Panc1 (cell line): ENCODE results near the gene ACER3. TPM values are rescaled to one million over a fixed set of nuclear protein-coding genes. Genes with fewer than 3 reads are reported as not detected.

Experiments used
- ATAC-seq: fragments of 200-7000 bp; cut with Tn5 transposase; 2 replicates; pipeline ENCODE4 v1.9.1; 2020; ENCODE audit warnings: mild to moderate bottlenecking, moderate library complexity
- BruUV-seq: library from RNA; stranded (reverse); fragments of 400-500 nt; replicated peaks from 2 replicates; lab custom pipeline; 2021; lab: Mats Ljungman, UMichigan
- CTCF ChIA-PET: fragments of 300-600 bp; sonication (Branson Sonifier 250); formaldehyde crosslinking; loops from one replicate; lab custom pipeline; 2022; ENCODE audit warnings: antibody characterized with exemption; lab: Charles Lee
- POLR2A ChIA-PET: fragments of 300-600 bp; sonication (Branson Sonifier 250); formaldehyde crosslinking; loops from one replicate; lab custom pipeline; 2022; ENCODE audit warnings: antibody characterized with exemption; lab: Charles Lee
- DNase-seq: peaks from one replicate; pipeline ENCODE4 v3.0.0-alpha.2; 2010; ENCODE audit warnings: low read depth, low spot score
- H3K27ac ChIP-seq: 2 replicates; pipeline ENCODE4 v1.5.1; 2011; ENCODE audit warnings: mild to moderate bottlenecking, low read length, inconsistent platforms
- H3K27me3 ChIP-seq: fragments of 200-500 bp; sonication (Bioruptor generic); 2 replicates; pipeline ENCODE4 v1.6.0; 2014; ENCODE audit warnings: low read length, inconsistent platforms; ENCODE audit not compliant: control insufficient read depth, insufficient read depth
- H3K36me3 ChIP-seq: fragments of 200-500 bp; sonication (Bioruptor generic); 2 replicates; pipeline ENCODE4 v1.5.1; 2014; ENCODE audit warnings: inconsistent platforms, mild to moderate bottlenecking, low read length, moderate library complexity; ENCODE audit not compliant: control insufficient read depth, insufficient read depth
- H3K4me1 ChIP-seq: 2 replicates; pipeline ENCODE4 v1.5.1; 2011; ENCODE audit warnings: inconsistent platforms, mild to moderate bottlenecking, low read length, moderate library complexity; ENCODE audit not compliant: control insufficient read depth, insufficient read depth
- H3K4me3 ChIP-seq, 2 experiments: 2 replicates each; pipeline ENCODE4 v1.5.1; 2011 to 2012; ENCODE audit warnings: low read depth in 2 of 2, low read length in 2 of 2, mild to moderate bottlenecking in 2 of 2, inconsistent platforms in 1 of 2, moderate library complexity in 1 of 2
- H3K9me3 ChIP-seq: fragments of 200-500 bp; sonication (Bioruptor generic); 2 replicates; pipeline ENCODE4 v1.5.1; 2014; ENCODE audit warnings: low read depth, mild to moderate bottlenecking, inconsistent platforms, low read length, moderate library complexity; ENCODE audit not compliant: control insufficient read depth, insufficient read depth
- POLR2AphosphoS5 ChIP-seq: IDR thresholded peaks from 2 replicates; pipeline ENCODE4 v1.6.1; 2012; ENCODE audit warnings: mild to moderate bottlenecking, low read depth, low read length, moderate library complexity
- in situ Hi-C: cut with HindIII; loops from 2 replicates; pipeline ENCODE4 v1.10.0; 2016; ENCODE audit warnings: low sequenced_read_pairs, low pct_unique_long_range_greater_than_20kb
- intact Hi-C: fragments of 100-400 bp; cut with micrococcal nuclease; formaldehyde crosslinking; loops from one replicate; pipeline ENCODE4 v1.10.0; 2022; ENCODE audit not compliant: unreplicated experiment
- total RNA-seq: library from RNA; stranded (reverse); gene quantifications from one replicate; pipeline ENCODE4 v1.2.1, GENCODE V29; 2021; ENCODE audit not compliant: unreplicated experiment
- TF ChIP-seq, protein P1 (sequence below): fragments of 450-650 bp; IDR thresholded peaks from 2 replicates; pipeline ENCODE4 v1.5.1; 2017; ENCODE audit warnings: mild to moderate bottlenecking
- TF ChIP-seq, protein P2 (sequence below), 2 experiments: IDR thresholded peaks; 2 replicates each; pipeline ENCODE4 v1.6.1; 2011 to 2012; ENCODE audit warnings: low read depth in 2 of 2, control low read depth in 1 of 2, low read length in 1 of 2, mild to moderate bottlenecking in 1 of 2, moderate library complexity in 1 of 2; ENCODE audit not compliant: insufficient read depth in 1 of 2

ACER3 gene
- total RNA-seq, 1 experiment from 2014 or later = 41.8 TPM

DNA sequence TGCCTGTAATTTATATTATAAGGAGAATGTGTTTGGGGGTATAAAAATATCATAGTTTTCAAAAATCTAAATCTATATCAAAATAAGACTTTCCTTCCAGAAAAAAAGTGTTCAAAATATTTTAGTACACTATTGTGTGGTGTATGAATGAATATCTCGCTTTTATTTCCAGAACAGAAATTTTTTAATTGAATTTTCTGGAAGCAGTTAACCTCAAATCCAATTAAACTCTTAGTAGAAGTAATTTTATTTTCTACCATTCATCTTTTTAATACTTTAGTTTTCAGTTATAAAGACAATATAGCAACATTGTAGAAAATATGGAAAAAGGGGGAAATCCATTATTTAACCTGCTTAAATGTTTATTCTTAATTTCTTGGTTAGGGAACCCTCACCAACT lies 58.7 kb downstream of the ACER3 start:
- no peaks in the 10 kb centered on the region for H3K36me3 ChIP-seq
- H3K9me3 ChIP-seq = no peaks in the 10 kb centered on the region
- no peak overlapping the region for H3K27ac ChIP-seq
- H3K4me1 ChIP-seq = peaks cover 7% of the 10 kb centered on the region
- in situ Hi-C loops (no loop called here), intact Hi-C loops (loop anchor here (1.0 to 5.0 kb wide), 2 partner anchors 52 to 185 kb away; no protein-coding TSS in a partner anchor)
- DNase-seq (no peak), ATAC-seq (no peak)
- H3K27me3 ChIP-seq = no peaks in the 10 kb centered on the region
- no peak overlapping the region for H3K4me3 ChIP-seq
- no peak for TF ChIP-seq POLR2AphosphoS5
- TF ChIP-seq, protein P1, sequence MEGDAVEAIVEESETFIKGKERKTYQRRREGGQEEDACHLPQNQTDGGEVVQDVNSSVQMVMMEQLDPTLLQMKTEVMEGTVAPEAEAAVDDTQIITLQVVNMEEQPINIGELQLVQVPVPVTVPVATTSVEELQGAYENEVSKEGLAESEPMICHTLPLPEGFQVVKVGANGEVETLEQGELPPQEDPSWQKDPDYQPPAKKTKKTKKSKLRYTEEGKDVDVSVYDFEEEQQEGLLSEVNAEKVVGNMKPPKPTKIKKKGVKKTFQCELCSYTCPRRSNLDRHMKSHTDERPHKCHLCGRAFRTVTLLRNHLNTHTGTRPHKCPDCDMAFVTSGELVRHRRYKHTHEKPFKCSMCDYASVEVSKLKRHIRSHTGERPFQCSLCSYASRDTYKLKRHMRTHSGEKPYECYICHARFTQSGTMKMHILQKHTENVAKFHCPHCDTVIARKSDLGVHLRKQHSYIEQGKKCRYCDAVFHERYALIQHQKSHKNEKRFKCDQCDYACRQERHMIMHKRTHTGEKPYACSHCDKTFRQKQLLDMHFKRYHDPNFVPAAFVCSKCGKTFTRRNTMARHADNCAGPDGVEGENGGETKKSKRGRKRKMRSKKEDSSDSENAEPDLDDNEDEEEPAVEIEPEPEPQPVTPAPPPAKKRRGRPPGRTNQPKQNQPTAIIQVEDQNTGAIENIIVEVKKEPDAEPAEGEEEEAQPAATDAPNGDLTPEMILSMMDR = 0 out of 2 replicates have a peak, but pooled peaks have one; percentile 37
- POLR2A ChIA-PET = no interaction called here
- no TSS peak for BruUV-seq
- CTCF ChIA-PET = interaction anchor here (0.6 to 4.2 kb wide), 18 partner anchors 18 to 198 kb away, joined by 3 to 49 read pairs (median 5); no protein-coding TSS in a partner anchor

DNA sequence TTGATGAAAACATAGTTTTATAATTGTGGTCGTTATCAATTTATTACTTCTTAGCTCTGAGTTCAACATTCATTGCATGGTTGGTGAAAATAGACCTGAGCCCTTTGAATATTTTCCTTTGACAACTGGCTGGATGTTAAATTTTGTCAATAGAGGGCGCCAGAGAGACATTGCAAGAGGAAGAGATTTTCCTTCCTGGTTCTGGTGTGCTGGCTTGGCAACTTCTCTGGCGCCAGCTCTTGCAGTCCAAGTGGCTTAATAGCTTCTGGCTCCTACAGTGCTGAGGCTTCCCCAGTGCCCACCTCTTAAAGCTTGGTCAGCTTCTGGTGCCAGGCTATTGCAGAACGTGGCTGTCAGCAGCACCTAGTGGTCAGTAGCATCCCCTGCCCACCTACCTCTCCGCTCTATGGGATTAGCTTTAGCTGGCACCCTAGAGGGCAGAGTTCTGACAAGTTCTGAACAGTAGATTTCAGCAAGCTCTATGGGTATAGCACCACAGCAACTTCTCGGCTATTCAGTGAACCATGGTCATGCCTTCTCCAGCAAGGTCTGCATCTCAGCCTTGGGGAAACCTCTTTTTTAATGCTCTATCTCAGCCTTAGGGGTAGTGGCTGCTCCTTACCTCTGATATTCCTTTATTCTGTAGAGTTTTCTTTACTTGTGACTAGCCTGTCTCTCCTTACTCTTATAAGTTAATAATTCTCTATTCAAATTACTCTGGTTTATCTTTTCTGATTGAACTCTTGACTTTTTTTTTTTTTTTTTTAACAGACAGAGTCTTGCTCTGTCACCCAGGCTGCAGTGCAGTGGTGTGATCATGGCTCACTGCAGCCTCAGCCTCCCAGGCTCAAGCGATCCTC lies 59.4 kb downstream of the ACER3 start:
- ATAC-seq (peak; percentile 95), DNase-seq (peak; percentile 70)

More for the DNA sequence above, 59.4 kb downstream of the ACER3 start:
- ChIA-PET POLR2A (no interaction called here), CTCF (interaction anchor here (0.5 to 4.2 kb wide), 21 partner anchors 17 to 198 kb away, joined by 3 to 49 read pairs (median 5); no protein-coding TSS in a partner anchor)
- Histone ChIP-seq H3K27me3 (no peaks in the 10 kb centered on the region), H3K4me3 (0 out of 4 replicates have a peak overlapping the region, but pooled peaks of 1 of the 2 experiments have one; percentile 19), H3K27ac (no peak overlapping the region), H3K36me3 (no peaks in the 10 kb centered on the region), H3K9me3 (no peaks in the 10 kb centered on the region), H3K4me1 (peaks cover 7% of the 10 kb centered on the region)
- BruUV-seq = no TSS peak
- TF ChIP-seq, protein P2, sequence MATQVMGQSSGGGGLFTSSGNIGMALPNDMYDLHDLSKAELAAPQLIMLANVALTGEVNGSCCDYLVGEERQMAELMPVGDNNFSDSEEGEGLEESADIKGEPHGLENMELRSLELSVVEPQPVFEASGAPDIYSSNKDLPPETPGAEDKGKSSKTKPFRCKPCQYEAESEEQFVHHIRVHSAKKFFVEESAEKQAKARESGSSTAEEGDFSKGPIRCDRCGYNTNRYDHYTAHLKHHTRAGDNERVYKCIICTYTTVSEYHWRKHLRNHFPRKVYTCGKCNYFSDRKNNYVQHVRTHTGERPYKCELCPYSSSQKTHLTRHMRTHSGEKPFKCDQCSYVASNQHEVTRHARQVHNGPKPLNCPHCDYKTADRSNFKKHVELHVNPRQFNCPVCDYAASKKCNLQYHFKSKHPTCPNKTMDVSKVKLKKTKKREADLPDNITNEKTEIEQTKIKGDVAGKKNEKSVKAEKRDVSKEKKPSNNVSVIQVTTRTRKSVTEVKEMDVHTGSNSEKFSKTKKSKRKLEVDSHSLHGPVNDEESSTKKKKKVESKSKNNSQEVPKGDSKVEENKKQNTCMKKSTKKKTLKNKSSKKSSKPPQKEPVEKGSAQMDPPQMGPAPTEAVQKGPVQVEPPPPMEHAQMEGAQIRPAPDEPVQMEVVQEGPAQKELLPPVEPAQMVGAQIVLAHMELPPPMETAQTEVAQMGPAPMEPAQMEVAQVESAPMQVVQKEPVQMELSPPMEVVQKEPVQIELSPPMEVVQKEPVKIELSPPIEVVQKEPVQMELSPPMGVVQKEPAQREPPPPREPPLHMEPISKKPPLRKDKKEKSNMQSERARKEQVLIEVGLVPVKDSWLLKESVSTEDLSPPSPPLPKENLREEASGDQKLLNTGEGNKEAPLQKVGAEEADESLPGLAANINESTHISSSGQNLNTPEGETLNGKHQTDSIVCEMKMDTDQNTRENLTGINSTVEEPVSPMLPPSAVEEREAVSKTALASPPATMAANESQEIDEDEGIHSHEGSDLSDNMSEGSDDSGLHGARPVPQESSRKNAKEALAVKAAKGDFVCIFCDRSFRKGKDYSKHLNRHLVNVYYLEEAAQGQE (IDR thresholded peaks at IDR 0.05; ENCODE audit: insufficient read depth in 1 of 2, low read depth in 2 of 2, low read length in 1 of 2) = no peak
- TF ChIP-seq, protein P1 = peak; percentile 99
- intact Hi-C loops (loop anchor here (1.0 to 5.0 kb wide), 4 partner anchors 53 to 186 kb away; no protein-coding TSS in a partner anchor), in situ Hi-C loops (no loop called here)
